SK-N-SH treated with all-trans-retinoic acid at 6 μM for 48 hours (cell line): ENCODE measurements around the gene IL36G.

Source experiments
- ATAC-seq: fragments of 200-7000 bp; cut with Tn5 transposase; 3 replicates; pipeline ENCODE4 v1.9.1; 2020; ENCODE audit warnings: mild to moderate bottlenecking, moderate library complexity
- ARNTL ChIP-seq: fragments of 450-650 bp; formaldehyde crosslinking; IDR thresholded peaks from 2 replicates; pipeline ENCODE4 v1.5.0; 2020; ENCODE audit warnings: low read depth, mild to moderate bottlenecking, moderate library complexity, borderline replicate concordance
- BACH2 ChIP-seq: fragments of 250-450 bp; sonication (Bioruptor Pico); IDR thresholded peaks from 2 replicates; pipeline ENCODE4 v1.9.0; 2021; ENCODE audit warnings: mild to moderate bottlenecking, borderline replicate concordance
- CREB5 ChIP-seq: fragments of 250-450 bp; sonication (Bioruptor Pico); IDR thresholded peaks from 2 replicates; pipeline ENCODE4 v1.5.1; 2020; ENCODE audit warnings: low read depth, mild to moderate bottlenecking, moderate library complexity
- CSDC2 ChIP-seq: fragments of 250-450 bp; sonication (Bioruptor Pico); IDR thresholded peaks from 2 replicates; pipeline ENCODE4 v1.5.0; 2020; ENCODE audit warnings: mild to moderate bottlenecking, moderate library complexity
- CSRNP3 ChIP-seq: fragments of 250-450 bp; sonication (Bioruptor Pico); IDR thresholded peaks from 2 replicates; pipeline ENCODE4 v1.5.1; 2021; ENCODE audit warnings: mild to moderate bottlenecking, moderate library complexity
- ESRRG ChIP-seq: fragments of 250-450 bp; sonication (Bioruptor Pico); IDR thresholded peaks from 2 replicates; pipeline ENCODE4 v1.6.1; 2021; ENCODE audit warnings: mild to moderate bottlenecking
- GLIS3 ChIP-seq: fragments of 250-450 bp; sonication (Bioruptor Pico); IDR thresholded peaks from 2 replicates; pipeline ENCODE4 v1.5.0; 2020; ENCODE audit warnings: mild to moderate bottlenecking, moderate library complexity
- ISL1 ChIP-seq: fragments of 250-450 bp; sonication (Bioruptor Pico); IDR thresholded peaks from 2 replicates; pipeline ENCODE4 v2.1.2; 2022; ENCODE audit warnings: mild to moderate bottlenecking, moderate library complexity
- OSR1 ChIP-seq: fragments of 250-450 bp; sonication (Bioruptor Pico); IDR thresholded peaks from 2 replicates; pipeline ENCODE4 v1.8.0; 2022; ENCODE audit warnings: moderate library complexity, mild to moderate bottlenecking, inconsistent platforms
- PATZ1 ChIP-seq: fragments of 250-450 bp; sonication (Bioruptor Pico); IDR thresholded peaks from 2 replicates; pipeline ENCODE4 v1.8.0; 2020; ENCODE audit warnings: mild to moderate bottlenecking, moderate library complexity, borderline replicate concordance
- POU6F1 ChIP-seq: fragments of 250-450 bp; sonication (Bioruptor Pico); IDR thresholded peaks from 2 replicates; pipeline ENCODE4 v1.8.0; 2021; ENCODE audit warnings: low read depth, mild to moderate bottlenecking, moderate library complexity, borderline replicate concordance
- PPARA ChIP-seq: fragments of 250-450 bp; sonication (Bioruptor Pico); IDR thresholded peaks from 2 replicates; pipeline ENCODE4 v1.5.0; 2020; ENCODE audit warnings: mild to moderate bottlenecking, borderline replicate concordance
- RARB ChIP-seq: fragments of 250-450 bp; sonication (Bioruptor Pico); IDR thresholded peaks from 2 replicates; pipeline ENCODE4 v1.8.0; 2021; ENCODE audit warnings: mild to moderate bottlenecking, moderate library complexity
- SNAI2 ChIP-seq: fragments of 250-450 bp; sonication (Bioruptor Pico); IDR thresholded peaks from 2 replicates; pipeline ENCODE4 v1.5.0; 2020; ENCODE audit warnings: mild to moderate bottlenecking, moderate library complexity
- TCF4 ChIP-seq: fragments of 250-450 bp; sonication (Bioruptor Pico); IDR thresholded peaks from 2 replicates; pipeline ENCODE4 v1.8.0; 2021; ENCODE audit warnings: mild to moderate bottlenecking, moderate library complexity, borderline replicate concordance
- TOX ChIP-seq: fragments of 250-450 bp; sonication (Bioruptor Pico); IDR thresholded peaks from 2 replicates; pipeline ENCODE4 v1.8.0; 2021; ENCODE audit warnings: mild to moderate bottlenecking, moderate library complexity, borderline replicate concordance
- TSHZ2 ChIP-seq: fragments of 250-450 bp; sonication (Bioruptor Pico); IDR thresholded peaks from 2 replicates; pipeline ENCODE4 v1.5.0; 2020; ENCODE audit warnings: mild to moderate bottlenecking, moderate library complexity
- ZC3H10 ChIP-seq: fragments of 250-450 bp; sonication (Bioruptor Pico); IDR thresholded peaks from 2 replicates; pipeline ENCODE4 v1.5.1; 2021; ENCODE audit warnings: mild to moderate bottlenecking, moderate library complexity
- ZFP3 ChIP-seq: fragments of 250-450 bp; sonication (Bioruptor Pico); IDR thresholded peaks from 2 replicates; pipeline ENCODE4 v1.5.0; 2020; ENCODE audit warnings: mild to moderate bottlenecking, moderate library complexity
- ZFP30 ChIP-seq: fragments of 450-650 bp; formaldehyde crosslinking; IDR thresholded peaks from 2 replicates; pipeline ENCODE4 v1.5.0; 2022; ENCODE audit warnings: mild to moderate bottlenecking, moderate library complexity
- ZNF565 ChIP-seq: fragments of 450-650 bp; formaldehyde crosslinking; conservative IDR thresholded peaks from 2 replicates; pipeline ENCODE4 v1.5.0; 2020; ENCODE audit warnings: low read depth, mild to moderate bottlenecking, moderate library complexity
- ZNF70 ChIP-seq: fragments of 450-650 bp; formaldehyde crosslinking; IDR thresholded peaks from 2 replicates; pipeline ENCODE4 v1.5.0; 2020; ENCODE audit warnings: mild to moderate bottlenecking, moderate library complexity
- ZNF8 ChIP-seq: fragments of 450-650 bp; formaldehyde crosslinking; IDR thresholded peaks from 2 replicates; pipeline ENCODE4 v1.5.0; 2020; ENCODE audit warnings: mild to moderate bottlenecking, moderate library complexity

Gene IL36G

GRCh38 chr2:112995346-112995920 lies 17.6 kb downstream of the IL36G start:
- TF ChIP-seq CSRNP3: no peak
- no peak for TF ChIP-seq CREB5 (CRISPR knock-in tag)
- no peak for TF ChIP-seq TOX (CRISPR knock-in tag)
- no peak for TF ChIP-seq ZNF8 (CRISPR knock-in tag)
- TF ChIP-seq BACH2 (CRISPR knock-in tag): no peak
- TF ChIP-seq PPARA (CRISPR knock-in tag): no peak
- no peak for TF ChIP-seq ZNF565 (CRISPR knock-in tag)
- no peak for TF ChIP-seq ZC3H10 (CRISPR knock-in tag)
- TF ChIP-seq ESRRG (CRISPR knock-in tag): no peak
- TF ChIP-seq ARNTL: no peak
- TF ChIP-seq OSR1 (CRISPR knock-in tag): no peak
- no peak for TF ChIP-seq CSDC2 (CRISPR knock-in tag)
- TF ChIP-seq GLIS3: no peak
- no peak for TF ChIP-seq POU6F1
- TF ChIP-seq RARB (CRISPR knock-in tag): no peak
- TF ChIP-seq ZNF70: no peak
- no peak for ATAC-seq

- ATAC-seq: no peak
- no peak for TF ChIP-seq BACH2 (CRISPR knock-in tag)
- no peak for TF ChIP-seq CSRNP3
- TF ChIP-seq ZC3H10 (CRISPR knock-in tag): no peak
- no peak for TF ChIP-seq SNAI2 (CRISPR knock-in tag)
- TF ChIP-seq RARB (CRISPR knock-in tag): no peak
- TF ChIP-seq ZNF70: no peak
- no peak for TF ChIP-seq ZFP3
- no peak for TF ChIP-seq ZNF565 (CRISPR knock-in tag)
- TF ChIP-seq TCF4 (CRISPR knock-in tag): no peak
- no peak for TF ChIP-seq GLIS3
- TF ChIP-seq ESRRG (CRISPR knock-in tag): no peak
- no peak for TF ChIP-seq ARNTL
- no peak for TF ChIP-seq PATZ1
- no peak for TF ChIP-seq TOX (CRISPR knock-in tag)
- TF ChIP-seq OSR1 (CRISPR knock-in tag): no peak
- no peak for TF ChIP-seq PPARA (CRISPR knock-in tag)
- no peak for TF ChIP-seq POU6F1
Observed at GRCh38 chr2:112996635-112997034, 18.8 kb downstream of the IL36G start.

- ATAC-seq: no peak
- TF ChIP-seq ZFP30 (CRISPR knock-in tag) (no peak), ISL1 (CRISPR knock-in tag) (no peak), ESRRG (CRISPR knock-in tag) (no peak), GLIS3 (no peak), BACH2 (CRISPR knock-in tag) (no peak), ZC3H10 (CRISPR knock-in tag) (no peak), SNAI2 (CRISPR knock-in tag) (no peak), ZNF565 (CRISPR knock-in tag) (no peak), CSDC2 (CRISPR knock-in tag) (no peak), CSRNP3 (no peak), TSHZ2 (CRISPR knock-in tag) (no peak), RARB (CRISPR knock-in tag) (no peak)
Observed at GRCh38 chr2:112997151-112997550, 19.3 kb downstream of the IL36G start.
